Measurements from ENCODE around the gene PTPRD. TPM values are rescaled to one million over a fixed set of nuclear protein-coding genes. Genes with fewer than 3 reads are reported as not detected.

PTPRD gene
- total RNA-seq, 1 experiment from 2014 or later: not detected

- Mint-ChIP-seq H3K27ac (ENCODE audit: low read depth, unreplicated experiment) (no peak overlapping the region), H3K4me3 (ENCODE audit: unreplicated experiment) (no peak overlapping the region), H3K4me1 (ENCODE audit: insufficient read depth, unreplicated experiment) (no peaks in the 10 kb centered on the region), H3K27me3 (ENCODE audit: insufficient read depth, unreplicated experiment) (peaks cover 45% of the 10 kb centered on the region), H3K36me3 (ENCODE audit: insufficient read depth, unreplicated experiment) (no peaks in the 10 kb centered on the region), H3K9me3 (ENCODE audit: unreplicated experiment) (no peaks in the 10 kb centered on the region)
- BruUV-seq (replicated peaks): no TSS peak
- ChIA-PET POLR2A (no interaction called here), CTCF (interaction anchor here (0.6 kb wide), 1 partner anchor 164 kb away, joined by 3 read pairs; no protein-coding TSS in a partner anchor)
- intact Hi-C loops (cut with micrococcal nuclease): no loop called here
- TF ChIP-seq, protein P1, sequence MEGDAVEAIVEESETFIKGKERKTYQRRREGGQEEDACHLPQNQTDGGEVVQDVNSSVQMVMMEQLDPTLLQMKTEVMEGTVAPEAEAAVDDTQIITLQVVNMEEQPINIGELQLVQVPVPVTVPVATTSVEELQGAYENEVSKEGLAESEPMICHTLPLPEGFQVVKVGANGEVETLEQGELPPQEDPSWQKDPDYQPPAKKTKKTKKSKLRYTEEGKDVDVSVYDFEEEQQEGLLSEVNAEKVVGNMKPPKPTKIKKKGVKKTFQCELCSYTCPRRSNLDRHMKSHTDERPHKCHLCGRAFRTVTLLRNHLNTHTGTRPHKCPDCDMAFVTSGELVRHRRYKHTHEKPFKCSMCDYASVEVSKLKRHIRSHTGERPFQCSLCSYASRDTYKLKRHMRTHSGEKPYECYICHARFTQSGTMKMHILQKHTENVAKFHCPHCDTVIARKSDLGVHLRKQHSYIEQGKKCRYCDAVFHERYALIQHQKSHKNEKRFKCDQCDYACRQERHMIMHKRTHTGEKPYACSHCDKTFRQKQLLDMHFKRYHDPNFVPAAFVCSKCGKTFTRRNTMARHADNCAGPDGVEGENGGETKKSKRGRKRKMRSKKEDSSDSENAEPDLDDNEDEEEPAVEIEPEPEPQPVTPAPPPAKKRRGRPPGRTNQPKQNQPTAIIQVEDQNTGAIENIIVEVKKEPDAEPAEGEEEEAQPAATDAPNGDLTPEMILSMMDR (IDR thresholded peaks at IDR 0.05; ENCODE audit: unreplicated experiment): no peak
- DNase-seq (ENCODE audit: unreplicated experiment): no peak
Measured at GRCh38 chr9:9186086-9186485, 1426.7 kb downstream of the PTPRD start.

DNA sequence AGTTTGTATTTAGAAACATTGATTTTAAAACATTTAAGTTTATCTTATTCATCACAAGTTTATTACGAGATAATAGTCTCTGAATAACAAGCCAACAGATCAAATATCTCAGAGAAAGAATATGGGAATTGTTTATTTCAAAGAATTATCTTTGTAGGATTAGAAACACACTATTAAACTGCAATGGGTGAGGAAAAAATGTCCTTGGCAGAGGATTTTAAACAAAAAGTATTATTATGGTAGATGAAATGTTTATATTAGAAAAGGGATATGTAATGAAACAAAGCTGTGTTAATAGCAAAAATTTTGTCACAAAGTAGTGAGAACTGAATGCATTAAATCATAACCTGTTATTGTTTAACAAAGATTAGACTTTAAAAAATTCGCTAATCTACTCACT, 1430.4 kb downstream of the PTPRD start:
- Mint-ChIP-seq H3K9me3 (ENCODE audit: unreplicated experiment) (no peaks in the 10 kb centered on the region), H3K36me3 (ENCODE audit: insufficient read depth, unreplicated experiment) (no peaks in the 10 kb centered on the region), H3K27ac (ENCODE audit: low read depth, unreplicated experiment) (no peak overlapping the region), H3K27me3 (ENCODE audit: insufficient read depth, unreplicated experiment) (peaks cover 49% of the 10 kb centered on the region), H3K4me3 (ENCODE audit: unreplicated experiment) (no peak overlapping the region), H3K4me1 (ENCODE audit: insufficient read depth, unreplicated experiment) (no peaks in the 10 kb centered on the region)
- intact Hi-C loops (cut with micrococcal nuclease): no loop called here
- ChIA-PET CTCF (no interaction called here), POLR2A (no interaction called here)
- BruUV-seq (replicated peaks): no TSS peak
- no peak for DNase-seq (ENCODE audit: unreplicated experiment)
- TF ChIP-seq, protein P1 (IDR thresholded peaks at IDR 0.05; ENCODE audit: unreplicated experiment): no peak

GRCh38 chr9:9177081-9177480, 1435.7 kb downstream of the PTPRD start:
- Mint-ChIP-seq H3K27me3 (ENCODE audit: insufficient read depth, unreplicated experiment) (peaks cover 34% of the 10 kb centered on the region), H3K4me3 (ENCODE audit: unreplicated experiment) (no peak overlapping the region), H3K36me3 (ENCODE audit: insufficient read depth, unreplicated experiment) (no peaks in the 10 kb centered on the region), H3K9me3 (ENCODE audit: unreplicated experiment) (peaks cover 12% of the 10 kb centered on the region), H3K4me1 (ENCODE audit: insufficient read depth, unreplicated experiment) (no peaks in the 10 kb centered on the region), H3K27ac (ENCODE audit: low read depth, unreplicated experiment) (no peak overlapping the region)
- TF ChIP-seq, protein P1 (IDR thresholded peaks at IDR 0.05; ENCODE audit: unreplicated experiment): no peak
- BruUV-seq (replicated peaks): no TSS peak
- intact Hi-C loops (cut with micrococcal nuclease): no loop called here
- CTCF ChIA-PET: no interaction called here
- POLR2A ChIA-PET: no interaction called here
- DNase-seq (ENCODE audit: unreplicated experiment): no peak

DNA sequence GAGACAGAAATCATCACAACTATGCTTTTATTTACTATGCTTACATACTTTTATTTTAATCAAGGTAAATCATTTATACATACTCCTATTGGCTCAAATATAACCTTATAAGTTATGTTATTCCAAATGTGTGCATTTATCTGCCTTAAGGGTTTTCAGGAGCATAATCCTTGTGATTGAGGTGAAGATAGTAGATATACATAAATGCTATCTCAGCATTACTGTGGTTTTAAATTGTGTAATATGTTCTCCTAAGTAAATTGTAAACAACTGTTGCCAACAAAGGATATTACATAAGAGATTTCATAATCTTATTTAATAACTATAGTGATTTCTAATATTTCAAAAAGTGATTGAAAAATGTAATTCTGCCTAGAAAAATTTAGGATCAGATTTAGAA, 1438.4 kb downstream of the PTPRD start:
- Mint-ChIP-seq H3K4me3 (ENCODE audit: unreplicated experiment) (no peak overlapping the region), H3K9me3 (ENCODE audit: unreplicated experiment) (peaks cover 12% of the 10 kb centered on the region), H3K27me3 (ENCODE audit: insufficient read depth, unreplicated experiment) (peaks cover 27% of the 10 kb centered on the region), H3K4me1 (ENCODE audit: insufficient read depth, unreplicated experiment) (no peaks in the 10 kb centered on the region), H3K36me3 (ENCODE audit: insufficient read depth, unreplicated experiment) (no peaks in the 10 kb centered on the region), H3K27ac (ENCODE audit: low read depth, unreplicated experiment) (no peak overlapping the region)
- no TSS peak for BruUV-seq (replicated peaks)
- DNase-seq (ENCODE audit: unreplicated experiment): no peak
- ChIA-PET CTCF (no interaction called here), POLR2A (no interaction called here)
- intact Hi-C loops (cut with micrococcal nuclease): no loop called here
- TF ChIP-seq, protein P1 (IDR thresholded peaks at IDR 0.05; ENCODE audit: unreplicated experiment): no peak
